Measurements from ENCODE around the gene E4F1. TPM values are rescaled to one million over a fixed set of nuclear protein-coding genes. Genes with fewer than 3 reads are reported as not detected.

The E4F1 gene
- total and polyA plus RNA-seq, 9 of the 15 experiments (the other 6 are each of a cell fraction or from before 2014, with no cell fraction given): 0.48 to 94.9 (median 20.4) TPM

DNA sequence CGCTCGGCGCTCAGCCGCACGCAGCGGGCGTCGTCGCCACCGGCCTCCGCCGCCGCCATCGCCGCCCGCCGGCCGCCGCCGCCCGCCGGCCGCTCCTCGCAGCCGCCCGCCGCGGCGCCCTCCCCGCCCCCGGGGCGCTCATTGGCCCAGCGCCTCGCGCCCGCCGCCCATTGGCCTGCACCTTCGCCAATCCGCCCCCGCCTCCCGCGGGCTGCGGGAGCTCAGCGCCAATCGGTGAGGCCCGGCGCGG is 8.7 kb upstream of the E4F1 start, which contains the start of gene PGP:
TSS of gene PGP (minus strand) at position 122 of the 250 bp plus-strand sequence. CDS start at position 59, 63 bp downstream.
- peak within 1 kb of the TSS; percentile 85 for H3K4me3 ChIP-seq
- H3K9me1 ChIP-seq (ENCODE audit: control insufficient read depth, insufficient read depth, low read length): no peaks in the 10 kb centered on the region
- no peak for ATAC-seq
- H3K79me2 ChIP-seq (ENCODE audit: control insufficient read depth, insufficient read depth, low read length): peaks cover 49% of the 10 kb centered on the region
- H3K9me3 ChIP-seq (replicated peaks; ENCODE audit: control insufficient read depth, insufficient read depth, low read depth, low read length): no peaks in the 10 kb centered on the region
- intact Hi-C loops (cut with micrococcal nuclease): no loop called here
- ChIA-PET CTCF (ENCODE audit: low intra/inter-chr PET ratio) (no interaction called here), POLR2A (interaction anchor here (0.5 to 3.1 kb wide), 14 partner anchors 9 to 703 kb away, joined by 3 to 17 read pairs (median 3); partner anchors contain the start of genes E4F1, ECI1 and TRAF7)
- H3K27me3 ChIP-seq (ENCODE audit: control insufficient read depth in 2 of 2, insufficient read depth in 2 of 2, low read length in 2 of 2): no peaks in the 10 kb centered on the region
- in situ Hi-C loops (cut with MboI): no loop called here
- peak within 1 kb of the TSS; percentile 97 for H3K27ac ChIP-seq (ENCODE audit: extremely low read depth, low read depth, low read length)
- peaks cover 30% of the 10 kb centered on the region; the same call in 2 of the 3 replicates for H3K36me3 ChIP-seq (ENCODE audit: control insufficient read depth, insufficient read depth, low read length)
- peaks cover 31 to 74% of the 10 kb centered on the region in 2 experiments for H3K4me1 ChIP-seq (replicated peaks in 1 of 2; ENCODE audit: control insufficient read depth in 2 of 2, insufficient read depth in 2 of 2, low read length in 2 of 2)
- H4K20me1 ChIP-seq (replicated peaks; ENCODE audit: control insufficient read depth, insufficient read depth, low read length): peaks cover 21% of the 10 kb centered on the region
- no TSS peak for BruUV-seq (replicated peaks)
- peak within 1 kb of the TSS; percentile 53 for H2AFZ ChIP-seq (ENCODE audit: low read depth, low read length)
- H3K9ac ChIP-seq (ENCODE audit: insufficient read depth in 1 of 2, low read depth in 2 of 2, low read length in 2 of 2): peak within 1 kb of the TSS; percentile 94 to 99
- no peak for FAIRE-seq
- H3K4me2 ChIP-seq (ENCODE audit: insufficient read depth, low read length): peak within 1 kb of the TSS; percentile 94
- 0% methylated on average over 23 of the region's 48 CpGs for WGBS (ENCODE audit: insufficient coverage, low coverage, missing lambda C conversion rate)
- DNase-seq (ENCODE audit: extremely low read depth in 1 of 4, low spot score in 3 of 4): no peak
- TF ChIP-seq, protein P1, sequence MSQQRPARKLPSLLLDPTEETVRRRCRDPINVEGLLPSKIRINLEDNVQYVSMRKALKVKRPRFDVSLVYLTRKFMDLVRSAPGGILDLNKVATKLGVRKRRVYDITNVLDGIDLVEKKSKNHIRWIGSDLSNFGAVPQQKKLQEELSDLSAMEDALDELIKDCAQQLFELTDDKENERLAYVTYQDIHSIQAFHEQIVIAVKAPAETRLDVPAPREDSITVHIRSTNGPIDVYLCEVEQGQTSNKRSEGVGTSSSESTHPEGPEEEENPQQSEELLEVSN (IDR thresholded peaks at IDR 0.05; ENCODE audit: borderline replicate concordance in 1 of 2, extremely low read depth in 1 of 2, insufficient read depth in 1 of 2, insufficient read length in 1 of 2, low read depth in 1 of 2, low read length in 1 of 2, poor library complexity in 1 of 2, severe bottlenecking in 1 of 2): peak in 1 of 2 experiments; percentile 56
- TF ChIP-seq BACH1 (tag; IDR thresholded peaks at IDR 0.05) (peak; percentile 97), SMAD4 (CRISPR knock-in tag; conservative IDR thresholded peaks at IDR 0.05) (peak; percentile 91; the same call in 1 of the 2 replicates), CSDE1 (IDR thresholded peaks at IDR 0.05) (no peak), BCL6 (CRISPR knock-in tag; IDR thresholded peaks at IDR 0.05) (peak; percentile 67; the same call in 1 of the 2 replicates), CEBPG (CRISPR knock-in tag; IDR thresholded peaks at IDR 0.05) (no peak), CEBPG (tag; conservative IDR thresholded peaks at IDR 0.05 in 1 of 2, IDR thresholded peaks at IDR 0.05 in 1 of 2) (no peak), PHF8 (IDR thresholded peaks at IDR 0.05; ENCODE audit: borderline replicate concordance, low read length) (peak; percentile 35; the same call in 1 of the 2 replicates), ZSCAN32 (CRISPR knock-in tag; IDR thresholded peaks at IDR 0.05) (no peak), SLC30A9 (CRISPR knock-in tag; IDR thresholded peaks at IDR 0.05) (no peak), BCOR (IDR thresholded peaks at IDR 0.05) (no peak), ZC3H11A (IDR thresholded peaks at IDR 0.05; ENCODE audit: low read depth, low read length) (no peak), TRIM24 (IDR thresholded peaks at IDR 0.05) (no peak), SMARCA4 (IDR thresholded peaks at IDR 0.05) (no peak), IFI16 (CRISPR knock-in tag; IDR thresholded peaks at IDR 0.05) (no peak), CHD2 (IDR thresholded peaks at IDR 0.05; ENCODE audit: low read depth, low read length) (peak; percentile 95)
- TF ChIP-seq, protein P2, sequence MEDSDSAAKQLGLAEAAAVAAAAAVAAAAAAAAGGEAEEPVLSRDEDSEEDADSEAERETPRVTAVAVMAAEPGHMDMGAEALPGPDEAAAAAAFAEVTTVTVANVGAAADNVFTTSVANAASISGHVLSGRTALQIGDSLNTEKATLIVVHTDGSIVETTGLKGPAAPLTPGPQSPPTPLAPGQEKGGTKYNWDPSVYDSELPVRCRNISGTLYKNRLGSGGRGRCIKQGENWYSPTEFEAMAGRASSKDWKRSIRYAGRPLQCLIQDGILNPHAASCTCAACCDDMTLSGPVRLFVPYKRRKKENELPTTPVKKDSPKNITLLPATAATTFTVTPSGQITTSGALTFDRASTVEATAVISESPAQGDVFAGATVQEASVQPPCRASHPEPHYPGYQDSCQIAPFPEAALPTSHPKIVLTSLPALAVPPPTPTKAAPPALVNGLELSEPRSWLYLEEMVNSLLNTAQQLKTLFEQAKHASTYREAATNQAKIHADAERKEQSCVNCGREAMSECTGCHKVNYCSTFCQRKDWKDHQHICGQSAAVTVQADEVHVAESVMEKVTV (CRISPR knock-in tag; IDR thresholded peaks at IDR 0.05): no peak
- TF ChIP-seq, protein P3, sequence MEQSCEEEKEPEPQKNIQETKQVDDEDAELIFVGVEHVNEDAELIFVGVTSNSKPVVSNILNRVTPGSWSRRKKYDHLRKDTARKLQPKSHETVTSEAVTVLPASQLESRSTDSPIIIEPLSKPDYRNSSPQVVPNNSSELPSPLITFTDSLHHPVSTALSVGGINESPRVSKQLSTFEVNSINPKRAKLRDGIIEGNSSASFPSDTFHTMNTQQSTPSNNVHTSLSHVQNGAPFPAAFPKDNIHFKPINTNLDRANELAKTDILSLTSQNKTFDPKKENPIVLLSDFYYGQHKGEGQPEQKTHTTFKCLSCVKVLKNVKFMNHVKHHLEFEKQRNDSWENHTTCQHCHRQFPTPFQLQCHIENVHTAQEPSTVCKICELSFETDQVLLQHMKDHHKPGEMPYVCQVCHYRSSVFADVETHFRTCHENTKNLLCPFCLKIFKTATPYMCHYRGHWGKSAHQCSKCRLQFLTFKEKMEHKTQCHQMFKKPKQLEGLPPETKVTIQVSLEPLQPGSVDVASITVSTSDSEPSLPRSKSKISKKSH (CRISPR knock-in tag; IDR thresholded peaks at IDR 0.05): no peak
- TF ChIP-seq, protein P4, sequence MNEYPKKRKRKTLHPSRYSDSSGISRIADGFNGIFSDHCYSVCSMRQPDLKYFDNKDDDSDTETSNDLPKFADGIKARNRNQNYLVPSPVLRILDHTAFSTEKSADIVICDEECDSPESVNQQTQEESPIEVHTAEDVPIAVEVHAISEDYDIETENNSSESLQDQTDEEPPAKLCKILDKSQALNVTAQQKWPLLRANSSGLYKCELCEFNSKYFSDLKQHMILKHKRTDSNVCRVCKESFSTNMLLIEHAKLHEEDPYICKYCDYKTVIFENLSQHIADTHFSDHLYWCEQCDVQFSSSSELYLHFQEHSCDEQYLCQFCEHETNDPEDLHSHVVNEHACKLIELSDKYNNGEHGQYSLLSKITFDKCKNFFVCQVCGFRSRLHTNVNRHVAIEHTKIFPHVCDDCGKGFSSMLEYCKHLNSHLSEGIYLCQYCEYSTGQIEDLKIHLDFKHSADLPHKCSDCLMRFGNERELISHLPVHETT (CRISPR knock-in tag; conservative IDR thresholded peaks at IDR 0.05 in 1 of 2, IDR thresholded peaks at IDR 0.05 in 1 of 2): peak in 1 of 2 experiments; percentile 99; a peak in 2 of 4 replicates

Data from K562 (cell line).